Measurements from ENCODE around the gene TBX6. TPM values are rescaled to one million over a fixed set of nuclear protein-coding genes. Genes with fewer than 3 reads are reported as not detected.
"Not testable (repeated sequence)": the region's sequence is repeated elsewhere in the genome, so short reads cannot be mapped to it uniquely, and the experiment has no call there.

Gene TBX6
- total RNA-seq, 4 donors from 2014 or later: 0.42 to 1.3 (median 0.67) TPM

DNA sequence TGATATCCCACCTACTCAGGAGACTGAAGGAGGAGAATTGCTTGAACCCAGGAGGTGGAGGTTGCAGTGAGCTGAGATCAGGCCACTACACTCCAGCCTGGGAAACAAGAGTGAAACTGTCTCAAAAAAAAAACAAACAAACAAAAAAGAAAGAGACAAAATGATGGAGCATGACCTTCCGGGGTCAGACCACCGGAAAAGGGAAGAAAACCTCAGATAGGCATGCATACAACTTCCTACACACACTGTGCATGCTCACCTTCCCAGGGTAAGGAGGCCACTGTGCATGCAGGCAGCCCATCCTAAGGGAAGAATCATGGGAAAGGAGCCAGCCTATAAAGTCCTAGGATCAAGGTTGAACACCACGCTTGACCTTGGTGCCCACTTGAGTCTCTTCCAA is 40.9 kb upstream of the TBX6 start:
- intact Hi-C loops (cut with DNase I): no loop called here
- TF ChIP-seq POLR2A (IDR thresholded peaks at IDR 0.05; ENCODE audit: low read depth) (no peak), POLR2AphosphoS5 (IDR thresholded peaks at IDR 0.05) (no peak)
- TF ChIP-seq, protein P1, sequence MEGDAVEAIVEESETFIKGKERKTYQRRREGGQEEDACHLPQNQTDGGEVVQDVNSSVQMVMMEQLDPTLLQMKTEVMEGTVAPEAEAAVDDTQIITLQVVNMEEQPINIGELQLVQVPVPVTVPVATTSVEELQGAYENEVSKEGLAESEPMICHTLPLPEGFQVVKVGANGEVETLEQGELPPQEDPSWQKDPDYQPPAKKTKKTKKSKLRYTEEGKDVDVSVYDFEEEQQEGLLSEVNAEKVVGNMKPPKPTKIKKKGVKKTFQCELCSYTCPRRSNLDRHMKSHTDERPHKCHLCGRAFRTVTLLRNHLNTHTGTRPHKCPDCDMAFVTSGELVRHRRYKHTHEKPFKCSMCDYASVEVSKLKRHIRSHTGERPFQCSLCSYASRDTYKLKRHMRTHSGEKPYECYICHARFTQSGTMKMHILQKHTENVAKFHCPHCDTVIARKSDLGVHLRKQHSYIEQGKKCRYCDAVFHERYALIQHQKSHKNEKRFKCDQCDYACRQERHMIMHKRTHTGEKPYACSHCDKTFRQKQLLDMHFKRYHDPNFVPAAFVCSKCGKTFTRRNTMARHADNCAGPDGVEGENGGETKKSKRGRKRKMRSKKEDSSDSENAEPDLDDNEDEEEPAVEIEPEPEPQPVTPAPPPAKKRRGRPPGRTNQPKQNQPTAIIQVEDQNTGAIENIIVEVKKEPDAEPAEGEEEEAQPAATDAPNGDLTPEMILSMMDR (IDR thresholded peaks at IDR 0.05): no peak
- peaks cover 0 to 10% (median 0%) of the 10 kb centered on the region in 4 donors for H3K4me1 ChIP-seq
- no peak overlapping the region for H3K4me3 ChIP-seq
- DNase-seq (ENCODE audit: extremely low spot score): no peak
- H3K36me3 ChIP-seq: no peaks in the 10 kb centered on the region
- WGBS: 74% methylated on average over 3 of the region's 3 CpGs
- no peak overlapping the region for H3K27ac ChIP-seq (replicated peaks in 1 of 4)
- H3K9me3 ChIP-seq: no peaks in the 10 kb centered on the region
- H3K27me3 ChIP-seq: no peaks in the 10 kb centered on the region

DNA sequence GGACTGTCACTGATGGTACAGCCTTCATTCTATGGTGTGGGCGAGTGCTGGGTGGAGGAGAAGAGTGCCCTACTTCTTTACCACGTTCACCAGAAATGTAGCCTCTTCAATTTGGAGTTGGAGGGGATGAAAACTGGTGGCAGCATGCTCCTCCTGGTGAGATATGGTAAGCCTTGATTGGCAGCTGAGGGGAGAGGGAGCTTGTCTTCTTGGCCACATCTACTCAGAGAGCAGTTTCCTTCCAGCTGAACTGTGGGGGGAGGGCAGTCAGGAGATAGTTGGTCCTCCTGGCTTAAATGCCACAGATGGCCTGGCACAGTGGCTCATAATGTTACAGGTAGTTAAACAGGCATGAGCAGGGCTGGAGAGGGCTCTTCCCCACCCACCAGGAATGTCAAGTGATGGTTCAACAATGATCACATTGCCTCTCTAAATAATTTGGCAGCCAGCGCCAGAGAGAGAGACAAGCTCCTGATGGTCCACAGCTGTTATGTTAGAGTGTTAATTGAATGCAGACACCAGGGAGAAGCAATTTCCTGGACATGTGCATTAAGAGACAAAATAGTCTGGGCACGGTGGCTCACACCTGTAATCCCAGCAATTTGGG is 40.2 kb upstream of the TBX6 start:
- WGBS: 43% methylated on average over 3 of the region's 4 CpGs

DNA sequence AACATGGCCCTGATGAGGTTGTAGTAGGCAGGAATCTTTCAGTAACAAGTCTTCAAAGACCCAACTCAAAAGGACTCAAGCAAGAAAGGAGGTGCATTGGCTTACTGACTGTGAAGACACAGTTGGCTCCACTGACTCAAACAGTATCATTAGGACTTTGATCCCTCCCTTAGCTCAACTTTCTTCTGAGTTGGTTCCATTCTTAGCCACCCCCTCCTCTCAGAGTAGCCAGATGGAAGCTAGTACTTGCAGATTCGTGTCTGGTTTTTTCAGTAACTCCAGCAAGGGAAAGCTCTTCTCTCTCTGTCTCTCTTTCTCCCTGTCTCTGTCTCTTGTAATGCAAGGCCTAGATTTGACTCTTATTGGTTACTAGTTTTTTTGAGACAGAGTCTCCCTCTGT is 36.3 kb upstream of the TBX6 start:
- H3K9me3 ChIP-seq: no peaks in the 10 kb centered on the region
- no peak overlapping the region for H3K27ac ChIP-seq (replicated peaks in 1 of 4)
- TF ChIP-seq EP300 (IDR thresholded peaks at IDR 0.05): no peak
- TF ChIP-seq POLR2A (IDR thresholded peaks at IDR 0.05; ENCODE audit: low read depth): no peak
- no peak for TF ChIP-seq POLR2AphosphoS5 (IDR thresholded peaks at IDR 0.05)
- TF ChIP-seq, protein P1 (IDR thresholded peaks at IDR 0.05): no peak
- H3K36me3 ChIP-seq: no peaks in the 10 kb centered on the region
- intact Hi-C loops (cut with DNase I): no loop called here
- DNase-seq (ENCODE audit: extremely low spot score): no peak
- 80% methylated on average over 1 of the region's 1 CpG for WGBS
- H3K4me3 ChIP-seq: no peak overlapping the region
- H3K27me3 ChIP-seq: no peaks in the 10 kb centered on the region
- peaks cover 8 to 25% (median 17%) of the 10 kb centered on the region in 4 donors for H3K4me1 ChIP-seq

More for the DNA sequence above, 40.2 kb upstream of the TBX6 start:
- Histone ChIP-seq H3K27me3 (no peaks in the 10 kb centered on the region), H3K4me1 (peaks cover 0 to 10% (median 0%) of the 10 kb centered on the region in 4 donors), H3K36me3 (no peaks in the 10 kb centered on the region), H3K4me3 (no peak overlapping the region), H3K9me3 (no peaks in the 10 kb centered on the region), H3K27ac (replicated peaks in 1 of 4) (no peak overlapping the region)
- TF ChIP-seq EP300 (IDR thresholded peaks at IDR 0.05): no peak
- TF ChIP-seq, protein P1 (IDR thresholded peaks at IDR 0.05): no peak
- no peak for TF ChIP-seq POLR2A (IDR thresholded peaks at IDR 0.05; ENCODE audit: low read depth)
- no peak for TF ChIP-seq POLR2AphosphoS5 (IDR thresholded peaks at IDR 0.05)
- DNase-seq (ENCODE audit: extremely low spot score): no peak
- intact Hi-C loops (cut with DNase I): no loop called here

DNA sequence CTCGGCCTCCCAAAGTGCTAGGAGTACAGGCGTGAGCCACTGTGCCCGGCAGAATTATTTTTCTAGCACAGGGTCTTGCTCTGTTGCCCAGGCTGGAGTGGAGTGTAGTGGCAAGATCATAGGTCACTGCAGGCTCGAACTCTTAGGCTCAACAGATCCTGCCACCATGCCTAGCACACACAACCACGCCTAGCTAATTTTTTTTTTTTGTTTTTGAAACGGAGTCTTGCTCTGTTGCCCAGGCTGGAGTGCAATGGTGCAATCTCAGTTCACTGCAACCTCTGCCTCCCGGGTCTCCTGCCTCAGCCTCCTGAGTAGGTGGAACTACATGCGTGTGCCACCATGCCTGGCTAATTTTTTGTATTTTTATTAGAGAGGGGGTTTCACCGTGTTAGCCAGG is 34.0 kb upstream of the TBX6 start:
- H3K9me3 ChIP-seq; H3K36me3 ChIP-seq; DNase-seq (ENCODE audit: extremely low spot score); H3K4me3 ChIP-seq; H3K27me3 ChIP-seq; intact Hi-C loops (cut with DNase I); H3K27ac ChIP-seq (replicated peaks in 1 of 4): not testable (repeated sequence)
- peaks cover 24 to 35% (median 34%) of the 10 kb centered on the region in 4 donors for H3K4me1 ChIP-seq
- WGBS: 92% methylated on average over 9 of the region's 9 CpGs

DNA sequence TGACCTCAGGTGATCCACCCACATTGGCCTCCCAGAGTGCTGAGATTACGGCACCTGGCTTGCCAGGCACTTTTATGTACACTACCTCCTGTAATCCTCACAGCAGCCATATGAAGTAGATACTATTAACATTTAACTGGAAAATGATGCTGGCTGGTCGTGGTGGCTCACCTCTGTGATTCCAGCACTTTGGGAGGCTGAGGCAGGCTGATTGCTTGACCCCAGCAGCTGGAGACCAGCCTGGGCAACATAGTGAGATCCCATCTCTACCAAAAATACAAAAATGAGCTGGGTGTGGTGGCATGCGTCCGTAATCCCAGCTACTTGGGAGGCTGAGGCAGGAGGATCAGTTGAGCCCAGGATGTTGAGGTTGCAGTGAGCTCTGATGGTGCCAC is 33.3 kb upstream of the TBX6 start:
- intact Hi-C loops (cut with DNase I): no loop called here
- H3K27ac ChIP-seq (replicated peaks in 1 of 4): peak overlapping the region; percentile 91 to 93 (median 92)
- WGBS: 96% methylated on average over 4 of the region's 4 CpGs

More for the DNA sequence above, 33.3 kb upstream of the TBX6 start:
- Histone ChIP-seq H3K4me1 (peaks cover 25 to 41% (median 38%) of the 10 kb centered on the region in 4 donors), H3K27me3 (no peaks in the 10 kb centered on the region), H3K36me3 (peaks cover 0 to 11% (median 5%) of the 10 kb centered on the region in 4 donors), H3K4me3 (no peak overlapping the region), H3K9me3 (no peaks in the 10 kb centered on the region)
- TF ChIP-seq, protein P1 (IDR thresholded peaks at IDR 0.05): no peak
- TF ChIP-seq POLR2AphosphoS5 (IDR thresholded peaks at IDR 0.05) (no peak), POLR2A (IDR thresholded peaks at IDR 0.05; ENCODE audit: low read depth) (no peak), EP300 (IDR thresholded peaks at IDR 0.05) (no peak)
- no peak for DNase-seq (ENCODE audit: extremely low spot score)

All from esophagus muscularis mucosa (tissue), 4 donors.